ENCODE measurements around the gene SENP6.

DNA sequence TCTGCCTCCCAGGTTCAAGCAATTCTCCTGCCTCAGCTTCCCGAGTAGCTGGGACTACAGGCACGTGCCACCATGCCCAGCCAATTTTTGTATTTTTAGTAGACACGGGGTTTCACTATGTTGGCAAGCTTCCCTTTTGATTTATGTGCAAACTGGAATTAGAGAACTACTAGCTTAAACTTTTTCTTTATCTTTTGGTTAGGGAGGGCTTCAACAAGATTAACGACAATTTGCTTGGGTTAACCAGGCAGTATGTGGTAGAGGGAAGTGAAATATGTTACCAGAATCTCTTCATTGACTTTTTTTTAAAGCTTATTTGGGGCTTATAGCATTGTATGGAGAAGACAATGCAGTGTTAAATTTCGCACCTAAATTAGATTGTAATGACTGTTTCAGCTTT lies 156.4 kb downstream of the SENP6 start:
- TF ChIP-seq, protein P1, sequence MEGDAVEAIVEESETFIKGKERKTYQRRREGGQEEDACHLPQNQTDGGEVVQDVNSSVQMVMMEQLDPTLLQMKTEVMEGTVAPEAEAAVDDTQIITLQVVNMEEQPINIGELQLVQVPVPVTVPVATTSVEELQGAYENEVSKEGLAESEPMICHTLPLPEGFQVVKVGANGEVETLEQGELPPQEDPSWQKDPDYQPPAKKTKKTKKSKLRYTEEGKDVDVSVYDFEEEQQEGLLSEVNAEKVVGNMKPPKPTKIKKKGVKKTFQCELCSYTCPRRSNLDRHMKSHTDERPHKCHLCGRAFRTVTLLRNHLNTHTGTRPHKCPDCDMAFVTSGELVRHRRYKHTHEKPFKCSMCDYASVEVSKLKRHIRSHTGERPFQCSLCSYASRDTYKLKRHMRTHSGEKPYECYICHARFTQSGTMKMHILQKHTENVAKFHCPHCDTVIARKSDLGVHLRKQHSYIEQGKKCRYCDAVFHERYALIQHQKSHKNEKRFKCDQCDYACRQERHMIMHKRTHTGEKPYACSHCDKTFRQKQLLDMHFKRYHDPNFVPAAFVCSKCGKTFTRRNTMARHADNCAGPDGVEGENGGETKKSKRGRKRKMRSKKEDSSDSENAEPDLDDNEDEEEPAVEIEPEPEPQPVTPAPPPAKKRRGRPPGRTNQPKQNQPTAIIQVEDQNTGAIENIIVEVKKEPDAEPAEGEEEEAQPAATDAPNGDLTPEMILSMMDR (tag by site-specific recombination; IDR thresholded peaks at IDR 0.05) = no peak
- TF ChIP-seq ZNF10 (tag by site-specific recombination; IDR thresholded peaks at IDR 0.05) (no peak), ZNF292 (tag by site-specific recombination; IDR thresholded peaks at IDR 0.05; ENCODE audit: borderline replicate concordance, low read depth) (no peak), ZBTB48 (tag by site-specific recombination; IDR thresholded peaks at IDR 0.05) (no peak), ZNF169 (tag by site-specific recombination; IDR thresholded peaks at IDR 0.05) (no peak)

All from HEK293 (cell line).